Measurements from ENCODE around the gene EPB41L2.

- TF ChIP-seq POLR2A (IDR thresholded peaks at IDR 0.05): no peak
- no peak for TF ChIP-seq CTCF (IDR thresholded peaks at IDR 0.05)
- TF ChIP-seq POLR2AphosphoS5 (IDR thresholded peaks at IDR 0.05): no peak
Measured at GRCh38 chr6:130836055-130836640, 226.9 kb downstream of the EPB41L2 start.
